Thyroid gland (tissue), 4 donors: Measurements from ENCODE around the gene CC2D1B.

ENCODE experiments used
- POLR2A ChIP-seq, 2 donors: fragments of 450-650 bp; IDR thresholded peaks; one replicate each; pipeline ENCODE4 v1.6.1; 2017; ENCODE audit warnings: antibody characterized with exemption in 2 of 2, mild to moderate bottlenecking in 2 of 2, moderate library complexity in 1 of 2
- TF ChIP-seq, protein P1 (sequence below), 6 experiments: fragments of 200-600 bp in 3 of 6; fragments of 450-650 bp in 3 of 6; sonication (generic) in 3 of 6; IDR thresholded peaks; one replicate each; pipeline ENCODE4 v1.5.1; 2016 to 2019; ENCODE audit warnings: antibody characterized with exemption in 6 of 6, mild to moderate bottlenecking in 2 of 6, inconsistent platforms in 1 of 6, moderate library complexity in 1 of 6

DNA sequence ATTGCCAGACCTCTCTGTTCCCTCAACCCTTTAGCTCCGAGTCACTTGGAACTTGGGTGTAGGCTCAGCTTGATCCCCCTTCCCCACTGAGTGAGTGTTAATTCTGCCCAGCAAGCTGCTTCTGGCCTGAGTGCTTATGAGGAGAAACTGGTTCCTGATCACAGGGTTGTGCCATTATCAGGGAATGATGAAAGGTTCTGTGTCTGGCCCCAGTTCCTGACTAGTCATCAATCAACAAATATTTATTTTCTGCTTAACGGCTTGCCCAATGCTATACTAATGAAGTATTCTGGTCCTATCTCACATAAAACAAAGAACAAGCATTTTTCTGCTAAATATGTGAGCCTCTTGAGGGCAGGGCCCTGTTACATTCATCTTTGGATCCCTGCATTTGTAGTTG lies 20.8 kb downstream of the CC2D1B start:
- TF ChIP-seq, protein P1, sequence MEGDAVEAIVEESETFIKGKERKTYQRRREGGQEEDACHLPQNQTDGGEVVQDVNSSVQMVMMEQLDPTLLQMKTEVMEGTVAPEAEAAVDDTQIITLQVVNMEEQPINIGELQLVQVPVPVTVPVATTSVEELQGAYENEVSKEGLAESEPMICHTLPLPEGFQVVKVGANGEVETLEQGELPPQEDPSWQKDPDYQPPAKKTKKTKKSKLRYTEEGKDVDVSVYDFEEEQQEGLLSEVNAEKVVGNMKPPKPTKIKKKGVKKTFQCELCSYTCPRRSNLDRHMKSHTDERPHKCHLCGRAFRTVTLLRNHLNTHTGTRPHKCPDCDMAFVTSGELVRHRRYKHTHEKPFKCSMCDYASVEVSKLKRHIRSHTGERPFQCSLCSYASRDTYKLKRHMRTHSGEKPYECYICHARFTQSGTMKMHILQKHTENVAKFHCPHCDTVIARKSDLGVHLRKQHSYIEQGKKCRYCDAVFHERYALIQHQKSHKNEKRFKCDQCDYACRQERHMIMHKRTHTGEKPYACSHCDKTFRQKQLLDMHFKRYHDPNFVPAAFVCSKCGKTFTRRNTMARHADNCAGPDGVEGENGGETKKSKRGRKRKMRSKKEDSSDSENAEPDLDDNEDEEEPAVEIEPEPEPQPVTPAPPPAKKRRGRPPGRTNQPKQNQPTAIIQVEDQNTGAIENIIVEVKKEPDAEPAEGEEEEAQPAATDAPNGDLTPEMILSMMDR (IDR thresholded peaks at IDR 0.05) = no peak
- TF ChIP-seq POLR2A (IDR thresholded peaks at IDR 0.05) = no peak
